Activated T-helper 2 cell treated with anti-CD3 and anti-CD28 coated beads, Interferon-gamma antibody, Interleukin-2, Interleukin-4, amounts not matched to agents 10 μg/mL and 5 μg/mL and 100 μg/mL, durations not matched to agents 14 hours and 24 hours and 36 hours (primary cell): ENCODE data around the gene BPIFB3. TPM values are rescaled to one million over a fixed set of nuclear protein-coding genes. Genes with fewer than 3 reads are reported as not detected.

ENCODE experiments used
- DNase-seq: peaks from one replicate; pipeline ENCODE4 v3.0.0; 2021; ENCODE audit warnings: low spot score
- H3K27ac Mint-ChIP-seq: one replicate; pipeline ENCODE4 v1.8.0; 2021; ENCODE audit warnings: mixed read lengths
- H3K27me3 Mint-ChIP-seq: one replicate; pipeline ENCODE4 v1.8.0; 2021; ENCODE audit warnings: low read depth, mixed read lengths
- H3K36me3 Mint-ChIP-seq: one replicate; pipeline ENCODE4 v1.8.0; 2021; ENCODE audit warnings: low read depth, mixed read lengths
- H3K4me1 Mint-ChIP-seq: one replicate; pipeline ENCODE4 v1.8.0; 2021; ENCODE audit warnings: low read depth, mixed read lengths
- H3K4me3 Mint-ChIP-seq: one replicate; pipeline ENCODE4 v1.8.0; 2021; ENCODE audit warnings: low read depth, mild to moderate bottlenecking, moderate library complexity, mixed read lengths
- H3K9me3 Mint-ChIP-seq: one replicate; pipeline ENCODE4 v1.8.0; 2021; ENCODE audit warnings: mixed read lengths
- intact Hi-C: fragments of 100-400 bp; cut with micrococcal nuclease; formaldehyde crosslinking; loops from one replicate; pipeline ENCODE4 v1.15.1; 2023
- total RNA-seq: library from RNA; stranded (reverse); gene quantifications from 2 replicates; pipeline ENCODE4 v1.2.3, GENCODE V29; 2022

BPIFB3 gene, protein sequence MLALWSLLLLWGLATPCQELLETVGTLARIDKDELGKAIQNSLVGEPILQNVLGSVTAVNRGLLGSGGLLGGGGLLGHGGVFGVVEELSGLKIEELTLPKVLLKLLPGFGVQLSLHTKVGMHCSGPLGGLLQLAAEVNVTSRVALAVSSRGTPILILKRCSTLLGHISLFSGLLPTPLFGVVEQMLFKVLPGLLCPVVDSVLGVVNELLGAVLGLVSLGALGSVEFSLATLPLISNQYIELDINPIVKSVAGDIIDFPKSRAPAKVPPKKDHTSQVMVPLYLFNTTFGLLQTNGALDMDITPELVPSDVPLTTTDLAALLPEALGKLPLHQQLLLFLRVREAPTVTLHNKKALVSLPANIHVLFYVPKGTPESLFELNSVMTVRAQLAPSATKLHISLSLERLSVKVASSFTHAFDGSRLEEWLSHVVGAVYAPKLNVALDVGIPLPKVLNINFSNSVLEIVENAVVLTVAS
- total RNA-seq = not detected in 2 replicates

DNA sequence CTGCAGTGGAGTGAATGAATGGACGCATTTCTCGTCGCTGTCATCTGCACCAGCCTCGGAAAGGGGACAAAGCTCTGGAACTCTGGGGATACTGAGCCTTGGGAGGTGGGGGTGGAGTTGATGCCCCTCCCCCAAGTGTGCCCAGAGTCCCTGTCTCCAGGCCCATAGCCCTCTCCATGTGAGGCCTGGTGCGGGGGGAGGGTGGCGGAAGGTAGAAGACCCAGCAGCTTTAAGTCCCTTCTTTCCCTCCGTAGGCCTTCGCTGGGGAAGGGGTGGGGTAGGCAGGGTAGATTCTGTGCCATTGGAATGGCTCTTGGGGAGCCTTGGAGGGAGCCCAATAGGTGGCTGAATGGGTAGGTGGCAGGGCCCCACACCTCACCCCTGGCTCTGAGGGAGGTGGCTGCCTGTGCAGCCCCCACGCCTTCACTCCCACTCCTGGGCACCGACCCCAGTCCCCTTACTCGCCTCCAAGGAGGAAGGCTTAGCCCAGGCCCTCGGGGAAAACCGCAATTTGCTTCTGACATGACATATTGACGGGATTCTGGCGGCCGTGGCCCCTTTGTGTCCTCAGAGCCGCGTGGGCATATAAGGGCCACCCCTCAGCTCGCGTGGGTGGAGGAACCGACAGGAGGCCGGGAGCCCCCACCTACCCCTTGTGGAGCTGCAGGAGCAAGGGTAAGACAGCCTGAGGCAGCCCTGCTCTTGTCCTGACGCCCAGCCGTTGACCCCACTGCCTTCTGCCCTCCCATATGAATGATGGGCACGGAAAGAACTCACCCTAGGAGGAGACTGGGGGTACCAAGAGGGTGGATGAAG lies at the start of gene BPIFB3:
BPIFB3 (plus strand) TSS at position 613 of the 816 bp plus-strand sequence. CDS start 1,533 bp downstream, outside the sequence.
- Mint-ChIP-seq H3K27me3 (no peaks in the 10 kb centered on the region), H3K4me3 (no peak within 1 kb of the TSS), H3K27ac (no peak within 1 kb of the TSS), H3K4me1 (no peaks in the 10 kb centered on the region), H3K9me3 (no peaks in the 10 kb centered on the region), H3K36me3 (no peaks in the 10 kb centered on the region)
- DNase-seq = no peak
- intact Hi-C loops = no loop called here

DNA sequence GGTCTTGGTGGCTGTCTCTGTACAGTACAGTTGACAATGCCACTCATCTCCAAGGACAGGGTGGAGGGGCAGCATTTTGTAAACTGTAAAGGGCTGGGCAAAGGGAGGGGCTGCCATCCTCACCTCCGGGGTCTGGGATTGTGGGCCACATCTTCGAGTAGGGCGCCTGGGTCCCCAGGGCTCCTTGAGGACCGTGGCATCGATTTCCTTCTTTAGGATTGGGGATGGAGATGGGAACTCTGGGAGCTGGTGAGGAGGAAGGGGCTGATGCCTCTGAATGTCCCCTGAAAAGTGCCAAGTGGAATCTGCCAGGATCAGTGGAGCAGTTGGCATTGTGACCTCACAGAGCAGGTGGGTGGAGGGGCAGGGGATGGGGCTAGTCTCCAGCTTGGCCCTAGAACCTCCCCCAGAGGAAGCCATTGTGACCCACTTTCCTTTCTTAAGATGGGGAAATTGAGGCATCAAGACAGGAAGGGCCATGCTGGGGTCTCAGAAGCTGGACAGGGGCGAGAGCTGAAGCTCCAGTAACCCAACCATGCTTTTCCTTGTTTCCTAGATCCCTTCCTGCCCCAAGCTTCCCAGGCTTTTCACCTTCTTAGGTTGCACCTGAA lies 49.5 kb upstream of the BPIFB3 start, which contains the start of gene SUN5:
SUN5 (minus strand) TSS at position 293 of the 611 bp plus-strand sequence; CDS start at position 200, 93 bp downstream.
- no peak within 1 kb of the TSS for H3K4me3 Mint-ChIP-seq
- intact Hi-C loops = no loop called here
- H3K36me3 Mint-ChIP-seq = peaks cover 3% of the 10 kb centered on the region

DNA sequence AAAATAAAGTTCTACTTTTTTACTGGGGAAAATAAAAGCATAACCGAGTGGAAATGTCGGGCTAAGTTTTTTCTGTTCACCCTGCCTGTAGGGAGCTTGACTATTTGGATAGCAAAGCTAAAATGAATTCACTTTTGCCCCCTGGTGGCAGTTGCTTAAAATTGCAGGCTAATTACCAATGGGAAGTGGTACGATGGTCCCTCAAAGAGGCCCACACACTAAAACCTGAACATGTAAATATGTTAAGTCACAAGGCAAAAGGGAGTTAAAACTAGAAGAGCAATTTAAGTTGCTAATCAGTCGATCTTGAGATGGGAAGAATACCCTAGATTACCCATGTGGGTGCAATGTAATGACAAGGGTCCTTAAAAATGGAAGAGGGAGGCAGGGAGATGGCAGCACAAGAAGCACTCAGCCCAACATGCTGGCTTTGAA lies 48.6 kb upstream of the BPIFB3 start:
- DNase-seq = no peak
- no peak overlapping the region for H3K4me3 Mint-ChIP-seq
- peaks cover 6% of the 10 kb centered on the region for H3K9me3 Mint-ChIP-seq
- H3K27me3 Mint-ChIP-seq = no peaks in the 10 kb centered on the region
- H3K4me1 Mint-ChIP-seq = peaks cover 2% of the 10 kb centered on the region
- no peak overlapping the region for H3K27ac Mint-ChIP-seq
- intact Hi-C loops = no loop called here
- H3K36me3 Mint-ChIP-seq = peaks cover 3% of the 10 kb centered on the region

More for the DNA sequence above, 49.5 kb upstream of the BPIFB3 start, which contains the start of gene SUN5:
- Mint-ChIP-seq H3K9me3 (peaks cover 6% of the 10 kb centered on the region), H3K4me1 (peaks cover 2% of the 10 kb centered on the region), H3K27me3 (no peaks in the 10 kb centered on the region), H3K27ac (no peak within 1 kb of the TSS)
- DNase-seq = no peak

DNA sequence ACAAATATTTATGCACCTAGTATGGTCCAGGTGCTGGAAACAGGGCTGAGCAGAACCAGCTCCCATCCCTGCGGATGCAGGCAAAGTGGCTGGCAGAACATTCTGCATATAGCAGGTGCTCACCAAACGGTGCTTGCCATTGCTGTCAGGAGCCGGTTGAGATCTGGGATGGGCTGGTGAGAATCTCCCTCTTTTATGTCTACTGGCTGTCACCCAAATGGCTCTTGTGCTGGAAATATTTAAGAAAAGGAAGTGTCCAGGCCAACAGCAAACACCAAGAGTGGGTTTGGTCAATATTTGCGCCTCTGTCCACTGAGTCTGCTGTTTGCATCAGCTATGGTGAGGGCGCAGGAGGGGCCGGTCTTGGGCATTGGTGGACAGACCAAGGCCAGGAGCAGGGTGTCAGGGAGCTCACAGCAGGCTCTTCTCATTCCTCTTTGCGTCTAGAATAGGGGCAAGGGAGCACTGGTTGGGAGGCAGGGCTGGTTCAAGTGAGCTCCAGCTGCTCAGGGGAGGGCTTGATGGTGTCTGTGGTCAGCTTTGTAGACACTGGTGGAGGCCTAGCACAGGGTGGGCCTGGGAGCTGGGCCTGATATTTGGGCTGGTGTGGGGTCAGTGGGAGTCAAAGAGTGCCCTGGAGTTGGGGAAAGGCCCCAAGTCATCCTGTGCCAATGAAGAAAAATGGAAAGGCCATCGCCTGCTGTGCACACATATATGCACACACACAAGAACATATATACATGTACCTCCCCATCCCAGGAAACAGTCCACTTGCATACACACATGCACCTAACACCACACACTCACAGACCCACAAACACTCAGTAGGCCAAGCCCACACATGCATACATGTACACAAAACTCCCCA lies 47.6 kb upstream of the BPIFB3 start:
- DNase-seq = no peak

DNA sequence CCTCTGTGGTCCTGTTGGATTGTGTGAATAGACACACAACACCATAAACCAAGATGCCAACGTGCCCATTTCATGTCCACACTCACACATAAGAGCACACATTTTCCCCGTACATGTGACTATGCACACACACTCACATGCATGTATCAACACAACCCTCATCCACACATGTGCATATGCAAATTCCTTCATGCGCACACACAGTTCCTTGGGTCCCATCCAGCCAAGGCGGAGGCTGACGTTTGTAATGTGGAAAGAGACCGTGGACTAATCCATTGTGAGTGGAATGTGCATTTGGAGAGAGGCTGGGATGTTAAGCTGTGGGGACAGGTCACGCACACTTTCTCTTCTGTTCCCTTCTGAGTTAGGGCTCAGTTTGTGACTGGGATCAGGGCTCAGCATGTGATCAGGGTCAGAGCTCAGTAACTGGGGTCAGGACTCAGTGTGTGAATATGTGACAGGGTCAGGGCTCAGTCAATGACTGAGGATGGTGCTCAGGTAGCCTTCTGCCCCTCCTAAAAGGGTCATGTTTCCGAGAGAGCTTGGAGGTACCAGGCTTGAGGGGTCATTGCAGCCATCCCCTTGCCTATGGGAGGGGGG lies 46.8 kb upstream of the BPIFB3 start:
- Mint-ChIP-seq H3K27me3 (no peaks in the 10 kb centered on the region), H3K4me3 (no peak overlapping the region), H3K27ac (no peak overlapping the region), H3K36me3 (peaks cover 3% of the 10 kb centered on the region), H3K9me3 (peaks cover 6% of the 10 kb centered on the region), H3K4me1 (peaks cover 2% of the 10 kb centered on the region)
- intact Hi-C loops = no loop called here
- no peak for DNase-seq

More for the DNA sequence above, 47.6 kb upstream of the BPIFB3 start:
- Mint-ChIP-seq H3K36me3 (peaks cover 3% of the 10 kb centered on the region), H3K4me1 (peaks cover 2% of the 10 kb centered on the region), H3K4me3 (no peak overlapping the region), H3K27ac (no peak overlapping the region), H3K27me3 (no peaks in the 10 kb centered on the region), H3K9me3 (peaks cover 6% of the 10 kb centered on the region)
- intact Hi-C loops = no loop called here

DNA sequence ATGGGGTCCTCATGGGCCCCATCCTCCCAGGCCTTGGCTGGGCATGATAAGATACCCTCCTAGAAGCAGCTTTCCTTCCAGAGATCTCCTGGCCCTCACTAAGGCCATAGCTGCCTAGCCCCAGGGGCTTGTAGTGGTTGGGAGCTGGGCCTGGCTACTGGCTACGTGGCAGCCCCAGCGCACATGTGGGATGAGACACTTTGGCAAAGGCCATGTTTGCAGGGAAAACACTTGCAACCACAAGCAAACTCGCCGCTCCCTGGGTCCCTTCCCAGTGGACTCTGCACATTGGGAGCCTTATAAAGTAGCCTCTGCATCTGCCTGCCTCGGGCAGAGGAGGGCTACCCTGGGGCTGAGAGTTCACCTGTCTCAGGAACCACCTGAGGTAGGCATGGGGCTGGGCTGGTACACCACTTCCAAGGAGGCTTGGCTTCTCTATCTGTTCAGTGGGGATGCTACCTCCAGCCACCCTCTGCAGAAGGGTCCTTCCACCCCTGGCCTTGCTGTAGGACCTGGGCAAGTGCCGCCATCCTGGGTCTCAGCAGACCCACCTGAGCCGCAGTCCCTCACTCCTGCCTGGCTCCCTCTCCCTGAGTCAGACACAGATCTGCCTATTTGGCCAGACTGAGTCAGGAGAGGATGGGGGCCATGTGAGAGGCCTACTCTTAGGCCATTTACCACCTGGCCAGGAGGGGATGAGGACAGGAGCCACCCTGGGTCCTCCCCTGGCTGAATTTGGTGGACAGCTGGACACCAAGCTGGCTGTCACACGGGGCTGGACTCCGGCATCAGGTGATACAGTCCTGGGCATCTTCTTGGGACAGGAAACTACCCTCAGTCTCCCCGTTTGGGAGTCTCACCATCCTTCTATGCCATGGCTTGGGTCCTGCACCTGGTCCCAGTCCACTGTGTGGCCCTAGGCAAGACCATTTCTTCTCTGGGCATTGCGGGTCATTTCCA lies 46.0 kb upstream of the BPIFB3 start, which contains the start of gene BPIFB2:
BPIFB2 (plus strand) TSS at position 329 of the 960 bp plus-strand sequence. CDS start 871 bp downstream, outside the sequence.
- no peak within 1 kb of the TSS for H3K27ac Mint-ChIP-seq
- H3K27me3 Mint-ChIP-seq = peaks cover 3% of the 10 kb centered on the region
- H3K4me3 Mint-ChIP-seq = no peak within 1 kb of the TSS
- no peak for DNase-seq
- H3K36me3 Mint-ChIP-seq = peaks cover 3% of the 10 kb centered on the region
- peaks cover 2% of the 10 kb centered on the region for H3K4me1 Mint-ChIP-seq
- intact Hi-C loops = no loop called here
- H3K9me3 Mint-ChIP-seq = peaks cover 6% of the 10 kb centered on the region

DNA sequence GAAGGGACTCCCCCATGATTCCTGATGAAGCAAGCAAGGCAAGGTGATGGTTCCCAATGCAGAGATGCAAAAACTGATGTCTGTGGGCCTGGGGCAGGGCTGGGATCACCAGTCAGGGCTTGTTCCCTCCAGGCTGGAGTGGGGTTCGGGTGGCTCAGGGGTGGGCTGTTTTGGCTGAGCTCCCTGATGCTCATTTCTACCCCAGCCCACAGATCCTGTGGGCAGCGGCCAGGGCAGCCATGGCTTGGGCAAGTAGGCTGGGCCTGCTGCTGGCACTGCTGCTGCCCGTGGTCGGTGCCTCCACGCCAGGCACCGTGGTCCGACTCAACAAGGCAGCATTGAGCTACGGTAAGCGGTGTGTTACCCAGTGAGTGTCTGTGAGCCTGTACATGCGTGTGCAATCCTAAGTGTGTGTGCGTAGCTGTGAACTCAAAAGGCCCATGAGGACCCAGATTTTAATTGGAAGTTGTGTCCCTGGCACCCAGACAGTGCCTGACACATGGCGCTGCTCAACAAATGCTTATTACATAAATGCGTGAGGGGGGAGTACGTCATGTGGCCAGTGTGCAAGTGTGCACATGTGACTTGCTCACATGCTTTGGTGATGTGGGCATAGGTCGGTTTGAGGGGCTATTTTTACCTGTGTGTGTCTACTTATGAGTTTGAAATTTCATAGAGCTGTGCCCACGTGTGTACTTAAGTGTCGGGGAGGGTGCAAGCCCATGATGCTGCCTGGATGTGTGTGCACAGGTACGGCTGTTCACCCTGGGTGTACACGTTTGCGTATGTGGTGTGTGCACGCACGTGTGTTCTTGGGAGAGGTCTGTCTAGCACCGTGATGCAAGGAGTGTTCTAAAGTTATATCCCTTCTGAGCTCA lies 45.1 kb upstream of the BPIFB3 start:
- intact Hi-C loops = no loop called here
- no peak for DNase-seq
- peaks cover 2% of the 10 kb centered on the region for H3K4me1 Mint-ChIP-seq
- peaks cover 3% of the 10 kb centered on the region for H3K27me3 Mint-ChIP-seq
- peaks cover 3% of the 10 kb centered on the region for H3K36me3 Mint-ChIP-seq
- no peak overlapping the region for H3K27ac Mint-ChIP-seq
- H3K9me3 Mint-ChIP-seq = peaks cover 6% of the 10 kb centered on the region
- no peak overlapping the region for H3K4me3 Mint-ChIP-seq

DNA sequence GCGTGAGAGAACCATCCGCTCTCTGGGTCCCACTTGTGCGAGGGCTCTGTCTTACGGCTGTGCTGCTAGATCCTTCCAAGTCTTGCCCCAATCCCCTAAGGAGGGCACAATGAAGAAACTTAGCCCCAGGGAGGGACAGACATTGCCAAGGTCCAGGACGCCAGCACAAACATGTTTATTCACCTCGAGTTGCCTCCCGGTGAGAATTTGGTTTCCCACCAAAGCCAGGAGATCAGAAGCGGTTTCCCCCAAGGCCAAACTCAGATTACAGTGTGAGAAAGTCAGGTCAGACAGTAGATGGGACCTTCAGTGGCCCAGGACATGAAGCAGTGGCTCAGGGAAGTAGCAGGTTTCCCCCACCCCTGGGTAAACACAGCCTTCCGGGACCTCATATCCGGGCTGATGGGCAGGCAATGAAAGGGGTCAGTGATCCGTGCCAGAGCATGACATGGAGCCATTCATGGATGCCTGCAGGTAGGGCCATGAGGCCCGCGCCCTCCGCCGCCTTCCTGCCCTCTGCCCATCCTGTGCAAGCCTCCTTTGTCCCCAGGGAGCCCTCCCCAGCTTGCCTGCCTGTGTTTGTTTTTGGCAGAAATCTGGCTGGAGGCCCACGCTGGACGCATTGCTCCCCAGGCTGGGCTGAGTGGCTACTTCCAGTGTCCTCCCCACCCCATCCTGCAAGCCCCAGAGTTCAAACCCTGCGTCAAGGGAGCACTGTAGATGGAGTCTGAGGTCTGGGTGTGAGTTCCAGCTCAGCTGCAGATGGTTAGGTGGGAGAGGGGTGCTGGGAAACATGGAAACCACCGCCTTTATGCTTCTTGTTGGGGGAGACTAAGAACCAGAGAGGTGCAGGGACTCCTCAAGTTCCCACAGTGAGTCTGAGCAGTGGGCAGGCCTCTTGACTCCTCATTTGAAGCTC lies 44.2 kb upstream of the BPIFB3 start:
- no peak overlapping the region for H3K4me3 Mint-ChIP-seq
- peaks cover 3% of the 10 kb centered on the region for H3K27me3 Mint-ChIP-seq
- H3K9me3 Mint-ChIP-seq = peaks cover 6% of the 10 kb centered on the region
- peaks cover 2% of the 10 kb centered on the region for H3K4me1 Mint-ChIP-seq
- intact Hi-C loops = no loop called here
- H3K36me3 Mint-ChIP-seq = peaks cover 3% of the 10 kb centered on the region
- H3K27ac Mint-ChIP-seq = no peak overlapping the region
- no peak for DNase-seq

DNA sequence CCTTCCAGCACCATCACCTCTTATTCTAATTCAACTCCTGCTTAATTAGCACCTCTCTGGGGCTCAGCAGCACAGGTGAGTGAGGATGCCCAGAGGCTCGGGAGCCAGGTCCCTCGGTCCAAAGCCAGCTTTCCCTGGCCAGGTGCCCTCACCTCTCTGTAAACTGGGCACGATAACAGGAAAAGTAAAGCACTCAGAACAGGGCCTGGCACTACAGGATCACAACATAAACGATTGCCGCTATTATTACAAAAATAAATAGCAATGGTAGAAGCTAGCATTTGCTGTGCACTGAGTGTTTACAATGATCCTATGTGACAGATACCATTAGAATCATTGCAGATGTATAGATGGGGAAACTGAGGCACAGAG lies 43.6 kb upstream of the BPIFB3 start:
- intact Hi-C loops = no loop called here
- Mint-ChIP-seq H3K36me3 (peaks cover 3% of the 10 kb centered on the region), H3K27ac (no peak overlapping the region), H3K4me3 (no peak overlapping the region), H3K27me3 (peaks cover 3% of the 10 kb centered on the region), H3K4me1 (peaks cover 2% of the 10 kb centered on the region), H3K9me3 (peaks cover 4% of the 10 kb centered on the region)
- no peak for DNase-seq
